Right atrium auricular region (tissue), 2 donors: ENCODE data around the gene ADRM1. TPM values are rescaled to one million over a fixed set of nuclear protein-coding genes. Genes with fewer than 3 reads are reported as not detected.

Experiments used
- DNase-seq: peaks from one replicate; pipeline ENCODE4 v3.0.0-alpha.2; 2019; ENCODE audit warnings: low spot score
- H3K27ac ChIP-seq, 2 donors: fragments of 200-600 bp; sonication (generic); 1 replicate in 1 of 2; 2 replicates in 1 of 2; pipeline ENCODE4 v1.5.1; 2016 to 2019
- H3K27me3 ChIP-seq, 2 donors: fragments of 200-600 bp; sonication (generic); one replicate each; pipeline versions ENCODE4 v1.5.1 to v1.6.0; 2017 to 2019
- H3K36me3 ChIP-seq: fragments of 200-600 bp; sonication (generic); one replicate; pipeline ENCODE4 v1.5.1; 2016
- H3K4me1 ChIP-seq, 2 donors: fragments of 200-600 bp; sonication (generic); one replicate each; pipeline versions ENCODE4 v1.5.1 to v1.6.0; 2017 to 2019
- H3K4me3 ChIP-seq, 2 donors: fragments of 200-600 bp; sonication (generic); 1 replicate in 1 of 2; 2 replicates in 1 of 2; pipeline ENCODE4 v1.5.1; 2017 to 2019; ENCODE audit warnings: mild to moderate bottlenecking in 1 of 2, moderate library complexity in 1 of 2
- H3K9me3 ChIP-seq, 2 donors: fragments of 200-600 bp; sonication (generic); one replicate each; pipeline ENCODE4 v1.5.1; 2019
- total RNA-seq, 2 donors: library from RNA; depleted of rRNA; stranded (reverse); fragments of >200 nt; gene quantifications; one replicate each; pipeline ENCODE4 v1.1.0, GENCODE V29; 2016
- TF ChIP-seq, protein P1 (sequence below), 2 donors: fragments of 200-600 bp; sonication (generic); IDR thresholded peaks; one replicate each; pipeline ENCODE4 v1.5.1; 2019; ENCODE audit warnings: antibody characterized with exemption in 2 of 2

Gene ADRM1
- total RNA-seq, 2 donors from 2014 or later: 95.9 to 128 TPM

GRCh38 chr20:62303340-62304226 is 786 bp downstream of the ADRM1 start:
- no peak for DNase-seq
- no peaks in the 10 kb centered on the region for H3K9me3 ChIP-seq
- peaks cover 41% of the 10 kb centered on the region for H3K36me3 ChIP-seq
- TF ChIP-seq, protein P1, sequence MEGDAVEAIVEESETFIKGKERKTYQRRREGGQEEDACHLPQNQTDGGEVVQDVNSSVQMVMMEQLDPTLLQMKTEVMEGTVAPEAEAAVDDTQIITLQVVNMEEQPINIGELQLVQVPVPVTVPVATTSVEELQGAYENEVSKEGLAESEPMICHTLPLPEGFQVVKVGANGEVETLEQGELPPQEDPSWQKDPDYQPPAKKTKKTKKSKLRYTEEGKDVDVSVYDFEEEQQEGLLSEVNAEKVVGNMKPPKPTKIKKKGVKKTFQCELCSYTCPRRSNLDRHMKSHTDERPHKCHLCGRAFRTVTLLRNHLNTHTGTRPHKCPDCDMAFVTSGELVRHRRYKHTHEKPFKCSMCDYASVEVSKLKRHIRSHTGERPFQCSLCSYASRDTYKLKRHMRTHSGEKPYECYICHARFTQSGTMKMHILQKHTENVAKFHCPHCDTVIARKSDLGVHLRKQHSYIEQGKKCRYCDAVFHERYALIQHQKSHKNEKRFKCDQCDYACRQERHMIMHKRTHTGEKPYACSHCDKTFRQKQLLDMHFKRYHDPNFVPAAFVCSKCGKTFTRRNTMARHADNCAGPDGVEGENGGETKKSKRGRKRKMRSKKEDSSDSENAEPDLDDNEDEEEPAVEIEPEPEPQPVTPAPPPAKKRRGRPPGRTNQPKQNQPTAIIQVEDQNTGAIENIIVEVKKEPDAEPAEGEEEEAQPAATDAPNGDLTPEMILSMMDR (IDR thresholded peaks at IDR 0.05): no peak
- peaks cover 0 to 36% of the 10 kb centered on the region in 2 donors for H3K4me1 ChIP-seq
- no peaks in the 10 kb centered on the region for H3K27me3 ChIP-seq
- H3K4me3 ChIP-seq: peak overlapping the region; percentile 67 to 76
- peak overlapping the region; percentile 99 to 100 for H3K27ac ChIP-seq

GRCh38 chr20:62304331-62305148 is 1.7 kb downstream of the ADRM1 start:
- Histone ChIP-seq H3K9me3 (no peaks in the 10 kb centered on the region), H3K4me1 (peaks cover 0 to 36% of the 10 kb centered on the region in 2 donors), H3K4me3 (peak overlapping the region; percentile 67 to 76), H3K36me3 (peaks cover 50% of the 10 kb centered on the region), H3K27me3 (no peaks in the 10 kb centered on the region), H3K27ac (peak overlapping the region in 1 of 2 donors; percentile 100)
- DNase-seq: no peak
- TF ChIP-seq, protein P1 (IDR thresholded peaks at IDR 0.05): no peak

- TF ChIP-seq, protein P1 (IDR thresholded peaks at IDR 0.05): no peak
- Histone ChIP-seq H3K27me3 (no peaks in the 10 kb centered on the region), H3K4me3 (no peak overlapping the region), H3K27ac (no peak overlapping the region), H3K36me3 (peaks cover 57% of the 10 kb centered on the region), H3K4me1 (peaks cover 0 to 36% of the 10 kb centered on the region in 2 donors), H3K9me3 (no peaks in the 10 kb centered on the region)
- no peak for DNase-seq
Measured at GRCh38 chr20:62305149-62305764, 2.5 kb downstream of the ADRM1 start.

GRCh38 chr20:62305765-62306413 is 3.1 kb downstream of the ADRM1 start:
- Histone ChIP-seq H3K4me3 (no peak overlapping the region), H3K9me3 (no peaks in the 10 kb centered on the region), H3K4me1 (peaks cover 0 to 36% of the 10 kb centered on the region in 2 donors), H3K27me3 (no peaks in the 10 kb centered on the region), H3K36me3 (peaks cover 63% of the 10 kb centered on the region), H3K27ac (no peak overlapping the region)
- TF ChIP-seq, protein P1 (IDR thresholded peaks at IDR 0.05): no peak
- DNase-seq: no peak
